Sigmoid colon (tissue), 7 donors: Measurements from ENCODE around the gene TOM1. TPM values are rescaled to one million over a fixed set of nuclear protein-coding genes. Genes with fewer than 3 reads are reported as not detected.

Source experiments
- DNase-seq: peaks from one replicate; pipeline ENCODE4 v3.0.0-alpha.2; 2019
- H3K27ac ChIP-seq, 4 donors: fragments of 200-600 bp; sonication (generic); one replicate each; pipeline ENCODE4 v1.5.1; 2016 to 2019; ENCODE audit warnings: mild to moderate bottlenecking in 1 of 4
- H3K27me3 ChIP-seq, 3 donors: fragments of 200-600 bp; sonication (generic); one replicate each; pipeline ENCODE4 v1.5.1; 2019; ENCODE audit warnings: mild to moderate bottlenecking in 1 of 3
- H3K36me3 ChIP-seq, 4 donors: fragments of 200-600 bp; sonication (generic); one replicate each; pipeline ENCODE4 v1.5.1; 2016 to 2019
- H3K4me1 ChIP-seq, 4 donors: fragments of 200-600 bp; sonication (generic); one replicate each; pipeline ENCODE4 v1.5.1; 2017 to 2019
- H3K4me3 ChIP-seq, 4 donors: fragments of 200-600 bp; sonication (generic); one replicate each; pipeline ENCODE4 v1.5.1; 2017 to 2019; ENCODE audit warnings: mild to moderate bottlenecking in 2 of 4, moderate library complexity in 1 of 4
- H3K9me3 ChIP-seq, 4 donors: fragments of 200-600 bp in 3 of 4; sonication (generic) in 3 of 4; one replicate each; pipeline versions ENCODE4 v1.5.1 to v1.6.1; 2013 to 2019
- CTCF ChIP-seq, 4 experiments: fragments of 450-650 bp in 3 of 4; fragments of 200-600 bp in 1 of 4; IDR thresholded peaks; one replicate each; pipeline ENCODE4 v1.5.1; 2016 to 2019; ENCODE audit warnings: antibody characterized with exemption in 4 of 4, mild to moderate bottlenecking in 3 of 4, moderate library complexity in 2 of 4
- EP300 ChIP-seq, 4 donors: sonication (generic); formaldehyde crosslinking; IDR thresholded peaks; one replicate each; pipeline ENCODE4 v1.6.1; 2017; ENCODE audit warnings: antibody characterized with exemption in 4 of 4
- POLR2A ChIP-seq, 2 donors: fragments of 450-650 bp; IDR thresholded peaks; one replicate each; pipeline ENCODE4 v1.6.1; 2016; ENCODE audit warnings: antibody characterized with exemption in 2 of 2, mild to moderate bottlenecking in 2 of 2, moderate library complexity in 2 of 2
- POLR2AphosphoS5 ChIP-seq, 4 donors: sonication (generic); formaldehyde crosslinking; IDR thresholded peaks; one replicate each; pipeline ENCODE4 v1.6.1; 2017; ENCODE audit warnings: antibody characterized with exemption in 4 of 4
- WGBS, 2 donors: extraction: QIAGEN DNeasy Blood & Tissue Kit; methylation state at CpG; one replicate each; pipeline ENCODE4 v1.1.7; 2013; 5-methylcytosine and 5-hydroxymethylcytosine counted together
- intact Hi-C: fragments of 100-400 bp; cut with DNase I; formaldehyde crosslinking; loops from one replicate; pipeline ENCODE4 v1.15.1; 2023
- polyA plus RNA-seq, 3 donors: library from polyadenylated mRNA; stranded (reverse); fragments of 200-250 nt; gene quantifications; one replicate each; pipeline ENCODE4 v1.2.3, GENCODE V29; 2013
- total RNA-seq, 4 donors: library from RNA; depleted of rRNA; stranded (reverse); fragments of >200 nt; gene quantifications; one replicate each; pipeline ENCODE4 v1.1.0, GENCODE V29; 2016
- donor health status: healthy with polysubstance abuse.
- donor health status: Bipolar disorder and iron deficiency.
- donor health status: healthy.

The TOM1 gene
- total RNA-seq: 10 to 100 TPM; 32.5 to 66.5 (median 48.5) TPM
- 10 to 100 TPM; 48.6 to 56.7 (median 53.2) TPM for polyA plus RNA-seq

GRCh38 chr22:35299673-35300499 is at the start of gene TOM1:
Gene TOM1, plus strand, starts transcription at chr22:35299894. Its CDS starts 35 bp downstream, at chr22:35299929.
- intact Hi-C loops: loop anchor here (5.0 kb wide), 1 partner anchor 43 kb away; the partner anchor contains the start of gene HMGXB4
- H3K27me3 ChIP-seq: no peaks in the 10 kb centered on the region
- DNase-seq: peak; percentile 98
- TF ChIP-seq CTCF (IDR thresholded peaks at IDR 0.05): no peak
- TF ChIP-seq EP300 (IDR thresholded peaks at IDR 0.05): peak in 1 of 4 donors; percentile 6
- TF ChIP-seq POLR2A (IDR thresholded peaks at IDR 0.05): peak; percentile 72 to 74
- TF ChIP-seq POLR2AphosphoS5 (IDR thresholded peaks at IDR 0.05): peak; percentile 90 to 94 (median 92)
- no peaks in the 10 kb centered on the region for H3K9me3 ChIP-seq
- H3K4me1 ChIP-seq: peaks cover 0 to 25% (median 20%) of the 10 kb centered on the region in 4 donors
- peak within 1 kb of the TSS; percentile 66 to 88 (median 82) for H3K4me3 ChIP-seq
- H3K27ac ChIP-seq: peak within 1 kb of the TSS; percentile 92 to 99 (median 94)
- H3K36me3 ChIP-seq: peaks cover 0 to 8% (median 3%) of the 10 kb centered on the region in 4 donors
- WGBS, 2 donors: 0% methylated on average over 64 of the region's 64 CpGs

GRCh38 chr22:35250156-35250555 is 49.5 kb upstream of the TOM1 start:
- Histone ChIP-seq H3K27ac (no peak overlapping the region), H3K27me3 (no peaks in the 10 kb centered on the region), H3K4me3 (no peak overlapping the region), H3K9me3 (no peaks in the 10 kb centered on the region), H3K4me1 (no peaks in the 10 kb centered on the region), H3K36me3 (no peaks in the 10 kb centered on the region)
- intact Hi-C loops: no loop called here
- 73 to 75% methylated on average over 4 of the region's 4 CpGs for WGBS, 2 donors
- DNase-seq: no peak
- TF ChIP-seq POLR2AphosphoS5 (IDR thresholded peaks at IDR 0.05) (no peak), POLR2A (IDR thresholded peaks at IDR 0.05) (no peak), EP300 (IDR thresholded peaks at IDR 0.05) (no peak), CTCF (IDR thresholded peaks at IDR 0.05) (no peak)

- H3K9me3 ChIP-seq: no peaks in the 10 kb centered on the region
- intact Hi-C loops: no loop called here
- no peaks in the 10 kb centered on the region for H3K36me3 ChIP-seq
- no peak for TF ChIP-seq EP300 (IDR thresholded peaks at IDR 0.05)
- TF ChIP-seq POLR2A (IDR thresholded peaks at IDR 0.05): no peak
- no peak for TF ChIP-seq POLR2AphosphoS5 (IDR thresholded peaks at IDR 0.05)
- no peak for TF ChIP-seq CTCF (IDR thresholded peaks at IDR 0.05)
- H3K27ac ChIP-seq: no peak overlapping the region
- no peaks in the 10 kb centered on the region for H3K27me3 ChIP-seq
- 88 to 89% methylated on average over 2 of the region's 2 CpGs for WGBS, 2 donors
- H3K4me3 ChIP-seq: no peak overlapping the region
- H3K4me1 ChIP-seq: peaks cover 0 to 17% (median 13%) of the 10 kb centered on the region in 4 donors
- DNase-seq: no peak
Observed at GRCh38 chr22:35253946-35254345, 45.7 kb upstream of the TOM1 start.

GRCh38 chr22:35257002-35257320 is 42.7 kb upstream of the TOM1 start:
- H3K4me3 ChIP-seq: peak overlapping the region; percentile 57 to 95 (median 76)
- DNase-seq: no peak
- H3K27ac ChIP-seq: peak overlapping the region; percentile 88 to 97 (median 96)
- H3K4me1 ChIP-seq: peaks cover 0 to 21% (median 13%) of the 10 kb centered on the region in 4 donors
- no peaks in the 10 kb centered on the region for H3K27me3 ChIP-seq
- intact Hi-C loops: loop anchor here (5.0 kb wide), 1 partner anchor 40 kb away; the partner anchor contains the start of gene TOM1
- TF ChIP-seq POLR2A (IDR thresholded peaks at IDR 0.05) (no peak), POLR2AphosphoS5 (IDR thresholded peaks at IDR 0.05) (no peak), CTCF (IDR thresholded peaks at IDR 0.05) (no peak), EP300 (IDR thresholded peaks at IDR 0.05) (no peak)
- whole genome bisulfite sequencing, 2 donors: 0 to 3% methylated on average over 3 of the region's 3 CpGs
- H3K36me3 ChIP-seq: no peaks in the 10 kb centered on the region
- no peaks in the 10 kb centered on the region for H3K9me3 ChIP-seq
